Liver (tissue), 3 donors: Measurements from ENCODE around the gene ASB5.

Experiments
- ATF3 ChIP-seq: IDR thresholded peaks from 2 replicates; pipeline ENCODE4 v1.6.1; 2016; ENCODE audit warnings: antibody characterized with exemption
- CTCF ChIP-seq: fragments of 150-350 bp; IDR thresholded peaks from 2 replicates; pipeline ENCODE4 v1.5.1; 2017; ENCODE audit warnings: improper control_type of control experiment, low read depth, low read length; ENCODE audit not compliant: missing input control
- EGR1 ChIP-seq, 2 donors: IDR thresholded peaks; 2 replicates each; pipeline ENCODE4 v1.6.1; 2016 to 2018; ENCODE audit warnings: antibody characterized with exemption in 2 of 2, low read depth in 2 of 2
- FOXA1 ChIP-seq: IDR thresholded peaks from 2 replicates; pipeline ENCODE4 v1.6.1; 2016; ENCODE audit warnings: antibody characterized with exemption
- GABPA ChIP-seq, 2 donors: IDR thresholded peaks in 1 of 2; conservative IDR thresholded peaks in 1 of 2; 2 replicates each; pipeline ENCODE4 v1.6.1; 2016; ENCODE audit warnings: antibody characterized with exemption in 2 of 2, mild to moderate bottlenecking in 1 of 2, moderate library complexity in 1 of 2
- JUND ChIP-seq, 2 donors: IDR thresholded peaks; 2 replicates each; pipeline ENCODE4 v1.6.1; 2016; ENCODE audit warnings: antibody characterized with exemption in 2 of 2
- NR2F2 ChIP-seq: IDR thresholded peaks from 2 replicates; pipeline ENCODE4 v1.6.1; 2016; ENCODE audit warnings: antibody characterized with exemption
- REST ChIP-seq: IDR thresholded peaks from 2 replicates; pipeline ENCODE4 v1.6.1; 2016; ENCODE audit warnings: antibody characterized with exemption, mild to moderate bottlenecking
- SP1 ChIP-seq: IDR thresholded peaks from 2 replicates; pipeline ENCODE4 v1.6.1; 2018; ENCODE audit warnings: antibody characterized with exemption, mild to moderate bottlenecking
- TAF1 ChIP-seq: conservative IDR thresholded peaks from 2 replicates; pipeline ENCODE4 v1.6.1; 2016; ENCODE audit warnings: antibody characterized with exemption, mild to moderate bottlenecking
- TF ChIP-seq, protein P1 (sequence below): IDR thresholded peaks from 2 replicates; pipeline ENCODE4 v1.6.1; 2016; ENCODE audit warnings: antibody characterized with exemption
- donor health status: healthy.
- donor health status: healthy.

GRCh38 chr4:176313596-176314336 is 44.7 kb upstream of the ASB5 start:
- no peak for TF ChIP-seq CTCF
- TF ChIP-seq NR2F2: no peak
- no peak for TF ChIP-seq FOXA1
- TF ChIP-seq, protein P1, sequence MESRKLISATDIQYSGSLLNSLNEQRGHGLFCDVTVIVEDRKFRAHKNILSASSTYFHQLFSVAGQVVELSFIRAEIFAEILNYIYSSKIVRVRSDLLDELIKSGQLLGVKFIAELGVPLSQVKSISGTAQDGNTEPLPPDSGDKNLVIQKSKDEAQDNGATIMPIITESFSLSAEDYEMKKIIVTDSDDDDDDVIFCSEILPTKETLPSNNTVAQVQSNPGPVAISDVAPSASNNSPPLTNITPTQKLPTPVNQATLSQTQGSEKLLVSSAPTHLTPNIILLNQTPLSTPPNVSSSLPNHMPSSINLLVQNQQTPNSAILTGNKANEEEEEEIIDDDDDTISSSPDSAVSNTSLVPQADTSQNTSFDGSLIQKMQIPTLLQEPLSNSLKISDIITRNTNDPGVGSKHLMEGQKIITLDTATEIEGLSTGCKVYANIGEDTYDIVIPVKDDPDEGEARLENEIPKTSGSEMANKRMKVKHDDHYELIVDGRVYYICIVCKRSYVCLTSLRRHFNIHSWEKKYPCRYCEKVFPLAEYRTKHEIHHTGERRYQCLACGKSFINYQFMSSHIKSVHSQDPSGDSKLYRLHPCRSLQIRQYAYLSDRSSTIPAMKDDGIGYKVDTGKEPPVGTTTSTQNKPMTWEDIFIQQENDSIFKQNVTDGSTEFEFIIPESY: no peak
- TF ChIP-seq ATF3: no peak
- TF ChIP-seq GABPA (IDR thresholded peaks at IDR 0.05 in 1 of 2, conservative IDR thresholded peaks at IDR 0.05 in 1 of 2): no peak
- TF ChIP-seq SP1: no peak
- no peak for TF ChIP-seq JUND (IDR thresholded peaks at IDR 0.05)
- TF ChIP-seq TAF1: no peak
- no peak for TF ChIP-seq REST
- TF ChIP-seq EGR1 (IDR thresholded peaks at IDR 0.05; ENCODE audit: low read depth in 2 of 2): no peak
